Measurements from ENCODE around the gene TPPP.

The TPPP gene

GRCh38 chr5:664343-664993, 28.7 kb downstream of the TPPP start:
- DNase-seq, result peak; percentile 57

DNA sequence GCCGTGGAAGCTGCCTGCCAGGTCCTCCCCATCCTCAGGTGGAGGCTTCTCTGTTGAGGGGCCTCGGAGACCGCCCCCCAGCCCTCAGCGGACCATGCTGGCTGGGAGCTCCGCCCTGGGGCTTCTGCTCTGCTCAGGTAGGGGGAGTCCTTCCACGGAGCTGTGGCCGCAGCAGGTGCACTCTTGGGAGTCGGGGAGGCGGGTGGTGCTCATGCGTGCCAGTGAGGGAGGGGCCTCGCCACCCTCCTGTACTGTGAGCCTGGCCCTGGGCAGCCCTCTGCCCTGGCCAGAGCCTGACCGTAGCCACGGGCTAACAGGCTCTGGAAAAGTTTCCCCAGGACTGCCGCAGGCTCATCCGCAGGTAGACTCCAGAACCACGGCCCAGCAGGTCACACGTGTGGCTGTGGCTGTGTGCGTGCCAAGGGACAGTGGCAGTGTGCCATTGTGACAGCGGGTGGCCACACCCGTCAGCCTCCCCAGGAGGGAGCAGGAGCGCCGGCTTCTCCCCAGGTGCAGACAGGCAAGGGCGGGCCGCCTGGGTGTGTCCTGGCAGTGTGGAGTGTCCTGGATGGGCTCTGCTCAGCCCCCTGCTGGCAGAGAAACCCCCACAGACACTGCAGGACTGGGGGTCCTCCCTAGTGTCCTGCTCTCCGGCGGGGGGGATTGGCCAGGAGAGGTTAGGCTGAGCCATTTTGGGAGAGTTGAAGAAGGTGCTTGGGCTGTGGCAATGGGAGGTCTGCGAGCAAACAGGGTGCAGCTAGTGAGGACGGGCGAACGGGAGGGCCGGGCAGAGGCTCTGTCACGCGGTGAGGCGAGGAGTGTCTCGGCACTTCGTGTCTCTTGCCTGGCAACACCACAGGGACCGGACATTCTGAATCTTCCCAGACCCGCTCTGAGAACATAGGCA, 29.5 kb downstream of the TPPP start:
- DNase-seq, result peak; percentile 93

GRCh38 chr5:662751-663435, 30.3 kb downstream of the TPPP start:
- DNase-seq, result no peak

DNA sequence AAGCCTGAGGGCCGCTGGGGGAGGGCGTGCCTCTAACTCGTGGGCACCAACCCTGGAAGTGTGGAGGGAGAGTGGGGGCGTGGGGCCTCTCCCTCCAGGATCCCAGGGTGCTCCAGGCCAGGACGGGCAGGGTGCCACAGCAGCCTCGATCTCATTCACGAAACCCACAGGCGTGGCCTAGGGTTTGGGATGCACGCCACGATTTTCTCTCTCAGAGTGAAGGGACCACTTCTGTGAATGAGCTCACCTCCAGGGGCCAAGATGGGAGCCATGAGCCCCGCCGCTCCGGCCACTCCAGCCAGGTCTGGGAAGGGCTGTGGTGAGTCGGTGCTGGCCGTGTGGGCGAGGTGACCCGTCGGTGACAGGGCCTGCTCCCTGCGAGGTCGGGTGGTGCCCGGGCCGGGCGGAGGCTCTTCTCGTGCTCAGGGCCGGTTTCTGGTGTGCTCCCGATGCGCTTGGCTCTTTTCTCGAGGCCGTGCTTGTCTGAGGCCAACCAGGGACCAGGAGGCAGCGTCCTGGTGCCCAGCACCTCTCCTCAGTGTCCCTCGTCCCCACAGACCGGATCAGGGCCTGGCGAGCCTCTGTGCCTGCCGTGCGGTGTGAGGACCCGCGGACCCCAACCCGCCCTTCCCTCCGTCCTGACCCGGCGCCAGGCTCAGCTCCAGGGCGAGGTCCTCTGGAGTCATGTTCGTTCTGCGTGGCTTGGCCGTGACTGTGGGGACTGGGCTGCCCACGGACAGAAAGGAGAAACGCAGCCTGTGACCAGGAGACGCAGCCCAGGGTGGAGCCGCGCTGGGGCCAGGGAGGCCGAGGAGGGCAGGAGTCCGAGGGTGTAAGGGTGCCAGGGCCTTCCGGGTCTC, 31.0 kb downstream of the TPPP start:
- no peak for DNase-seq

GRCh38 chr5:660491-661030, 32.6 kb downstream of the TPPP start:
- DNase-seq, result no peak

GRCh38 chr5:659496-660263, 33.5 kb downstream of the TPPP start:
- no peak for DNase-seq

GRCh38 chr5:658103-658502, 35.0 kb downstream of the TPPP start:
- no peak for DNase-seq

GRCh38 chr5:657570-657969, 35.6 kb downstream of the TPPP start:
- DNase-seq, result no peak

- no peak for DNase-seq
These were observed 37.7 kb downstream of the TPPP start for GRCh38 chr5:655406-655805.

DNA sequence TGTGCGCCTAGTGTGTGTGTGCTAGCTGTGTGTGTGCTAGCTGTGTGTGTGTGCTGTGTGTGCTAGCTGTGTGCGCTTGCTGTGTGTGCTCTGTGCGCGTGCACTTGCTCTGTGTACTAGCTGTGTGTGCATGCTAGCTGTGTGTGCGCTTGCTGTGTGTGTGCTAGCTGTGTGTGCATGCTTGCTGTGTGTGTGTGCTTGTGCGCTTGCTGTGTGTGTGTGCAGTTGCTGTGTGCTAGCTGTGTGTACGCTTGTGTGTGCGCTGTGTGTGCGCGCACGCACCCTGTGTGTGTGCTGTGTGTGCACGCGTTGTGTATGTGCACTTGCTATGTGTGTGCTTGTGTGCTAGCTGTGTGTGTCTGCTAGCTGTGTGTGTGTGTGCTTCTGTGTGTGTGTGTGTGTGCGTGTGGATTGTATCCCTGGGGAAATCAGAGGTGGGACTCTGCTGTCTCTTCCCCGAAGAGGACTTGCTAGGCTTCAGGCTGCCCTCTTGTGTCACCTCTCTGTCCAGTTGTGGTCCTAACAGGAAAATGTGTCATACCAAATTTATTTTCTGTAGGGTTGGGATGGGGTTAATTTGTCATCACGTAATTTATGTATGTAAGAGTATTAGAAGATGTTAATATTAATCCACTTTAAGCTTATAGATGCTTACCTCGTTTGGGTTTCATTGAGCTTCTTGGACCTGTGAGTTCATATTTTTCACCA, 38.9 kb downstream of the TPPP start:
- no peak for DNase-seq

- peak; percentile 78 for DNase-seq
These were observed 40.3 kb downstream of the TPPP start for GRCh38 chr5:652773-653350.

DNA sequence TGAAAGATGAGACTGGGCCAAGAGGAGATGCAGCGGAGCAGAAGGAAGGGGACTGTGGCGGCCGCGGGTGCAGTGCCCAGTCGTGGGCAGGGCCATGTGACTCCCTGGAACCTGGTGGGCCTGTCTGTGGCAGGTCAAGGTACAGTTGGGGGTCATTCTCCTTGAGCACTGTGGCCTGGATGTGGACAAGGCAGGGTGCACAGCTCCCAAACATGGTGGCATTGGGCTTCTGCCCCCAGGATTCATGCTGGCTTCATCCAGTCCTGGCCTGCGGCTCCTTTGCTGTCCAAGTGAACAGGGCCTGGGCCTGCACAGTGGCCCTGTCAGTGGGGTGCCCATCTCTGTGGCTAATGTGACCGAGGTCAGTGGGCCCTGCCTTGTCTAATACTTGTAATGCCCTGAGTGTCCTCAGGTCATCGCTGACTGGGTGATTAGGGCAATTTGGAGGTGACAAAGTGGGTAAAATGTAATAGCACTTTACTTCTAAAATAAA, 41.1 kb downstream of the TPPP start:
- no peak for DNase-seq

GRCh38 chr5:651296-652022, 41.7 kb downstream of the TPPP start:
- DNase-seq, result no peak

DNA sequence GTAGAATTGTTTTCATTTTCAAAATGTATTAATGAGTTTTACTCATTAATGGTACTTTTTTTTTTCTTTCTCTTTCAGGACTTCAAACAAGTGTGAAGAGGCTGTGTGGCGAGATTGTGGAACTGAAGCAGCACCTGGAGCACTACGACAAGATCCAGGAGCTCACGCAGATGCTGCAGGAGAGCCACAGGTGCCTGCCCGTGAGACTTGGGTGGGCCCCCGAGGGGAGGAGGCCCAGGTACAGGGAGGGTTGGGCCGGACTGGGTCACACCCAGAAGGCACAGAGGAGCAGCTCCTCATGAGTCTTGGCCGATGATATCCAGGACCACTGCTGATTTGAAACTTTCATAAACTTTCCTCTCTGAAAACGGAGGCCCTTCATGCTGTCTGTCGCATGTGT, 45.4 kb downstream of the TPPP start:
- no peak for DNase-seq

GRCh38 chr5:647311-647710, 45.8 kb downstream of the TPPP start:
- DNase-seq, result no peak

DNA sequence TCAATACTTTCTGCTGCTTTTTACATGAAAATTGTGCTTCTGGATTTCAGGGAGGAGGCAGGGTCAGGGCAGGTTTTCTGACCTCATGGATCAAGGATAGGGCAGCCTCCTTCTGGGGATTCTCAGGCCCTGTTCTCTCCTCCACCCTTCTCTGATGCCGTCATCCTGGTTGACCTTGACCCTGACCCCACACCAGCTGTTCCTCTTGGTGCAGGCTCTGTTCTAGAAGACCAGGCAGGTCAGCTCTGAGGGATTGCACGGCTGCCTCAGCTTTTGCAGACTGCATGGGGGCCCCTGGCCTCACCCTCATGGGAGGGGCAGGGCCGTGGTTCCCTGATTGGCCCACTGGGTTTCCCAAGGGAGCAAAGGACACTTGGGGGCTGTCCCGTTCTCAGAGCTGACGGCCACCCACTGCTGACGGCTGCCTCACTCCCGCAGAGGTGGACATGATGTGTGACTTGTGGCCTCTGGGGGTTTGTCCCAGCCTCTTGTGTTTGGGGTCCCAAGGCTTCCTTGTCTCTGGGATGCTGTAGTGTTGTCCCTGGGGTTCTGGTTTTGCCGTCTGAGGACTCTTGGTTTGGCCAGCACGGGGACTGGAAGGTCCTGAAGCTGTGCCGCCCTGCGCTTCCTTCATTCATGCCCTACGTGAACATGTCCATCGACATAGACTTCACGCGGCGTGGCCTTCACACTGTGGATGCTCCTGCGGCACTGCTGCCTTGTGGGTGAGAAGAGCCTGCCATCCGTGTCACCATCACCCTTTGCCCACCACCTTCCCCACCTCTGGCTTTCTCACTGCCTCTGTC, 46.6 kb downstream of the TPPP start:
- DNase-seq, result no peak

- DNase-seq, result no peak
These were observed 47.7 kb downstream of the TPPP start for GRCh38 chr5:645421-645820.

DNA sequence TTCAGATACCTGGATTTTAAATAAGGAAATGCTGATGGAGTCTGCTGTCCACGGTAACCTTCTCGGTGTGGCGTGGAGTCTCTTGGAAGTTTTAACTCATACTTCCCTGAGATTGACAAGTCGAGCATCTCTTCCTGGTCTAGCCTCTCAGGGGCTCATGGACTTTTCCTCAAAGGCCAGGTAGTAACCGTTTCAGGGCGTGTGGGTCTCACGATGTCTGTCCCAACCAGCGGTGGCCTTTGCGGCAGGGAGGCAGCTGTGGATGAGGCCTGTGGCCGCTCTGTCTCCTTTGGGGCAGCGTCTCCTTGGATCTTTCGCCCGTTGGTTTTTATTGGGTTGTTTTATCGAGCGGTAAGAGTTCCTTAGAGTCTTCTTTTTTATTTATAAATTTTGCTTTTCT, 48.2 kb downstream of the TPPP start:
- no peak for DNase-seq

DNA sequence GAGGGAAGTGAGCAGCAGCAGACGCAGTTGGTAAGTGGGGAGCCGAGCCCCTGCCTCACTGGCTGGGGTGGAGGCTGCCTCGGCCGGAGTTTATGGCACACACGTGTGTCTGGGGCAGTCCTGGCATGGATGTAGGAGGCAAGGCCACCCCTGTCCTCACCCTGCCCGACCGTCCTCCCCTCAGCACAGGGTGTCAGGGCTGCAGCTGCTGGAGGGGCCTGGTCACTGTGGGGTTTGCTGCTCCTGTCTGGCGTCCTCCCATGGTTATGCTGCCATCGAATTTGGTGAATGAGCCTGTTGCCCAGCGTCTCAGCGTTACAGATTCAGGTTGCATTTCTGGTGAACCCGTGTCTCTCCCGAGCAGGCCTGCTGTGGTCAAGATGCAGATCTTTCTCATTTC, 48.6 kb downstream of the TPPP start:
- no peak for DNase-seq
